H9 (cell line): Measurements from ENCODE around the gene LNPEP. TPM values are rescaled to one million over a fixed set of nuclear protein-coding genes. Genes with fewer than 3 reads are reported as not detected.

Experiments used
- DNase-seq: peaks from one replicate; pipeline ENCODE4 v3.0.0-alpha.2; 2017
- H2AFZ ChIP-seq: one replicate; pipeline ENCODE4 v1.6.1; 2013; ENCODE audit warnings: mild to moderate bottlenecking, low read length, control low read depth, moderate library complexity
- H2AK5ac ChIP-seq: 2 replicates; pipeline ENCODE4 v1.6.1; 2013; ENCODE audit warnings: low read length, control low read depth, mixed read lengths; ENCODE audit not compliant: insufficient read length
- H2BK120ac ChIP-seq: one replicate; pipeline ENCODE4 v1.6.1; 2013; ENCODE audit warnings: low read depth, mild to moderate bottlenecking, low read length, control low read depth, inconsistent platforms; ENCODE audit not compliant: poor library complexity, severe bottlenecking
- H2BK12ac ChIP-seq: 2 replicates; pipeline ENCODE4 v1.6.1; 2013; ENCODE audit warnings: low read length, control low read depth, mixed read lengths, low read depth; ENCODE audit not compliant: insufficient read length
- H2BK15ac ChIP-seq: 2 replicates; pipeline ENCODE4 v1.6.1; 2013; ENCODE audit warnings: low read depth, low read length, control low read depth
- H2BK20ac ChIP-seq: one replicate; pipeline ENCODE4 v1.6.1; 2013; ENCODE audit warnings: low read depth, mild to moderate bottlenecking, low read length, control low read depth, inconsistent platforms; ENCODE audit not compliant: poor library complexity, severe bottlenecking
- H2BK5ac ChIP-seq: 2 replicates; pipeline ENCODE4 v1.6.1; 2013; ENCODE audit warnings: low read length, control low read depth, mixed read lengths; ENCODE audit not compliant: insufficient read length
- H3K14ac ChIP-seq: 2 replicates; pipeline ENCODE4 v1.6.1; 2013; ENCODE audit warnings: low read length, control low read depth; ENCODE audit not compliant: insufficient read depth
- H3K18ac ChIP-seq: 2 replicates; pipeline ENCODE4 v1.6.1; 2013; ENCODE audit warnings: low read depth, mild to moderate bottlenecking, mixed read lengths, low read length, control low read depth; ENCODE audit not compliant: insufficient read length
- H3K23ac ChIP-seq: 2 replicates; pipeline ENCODE4 v1.6.1; 2013; ENCODE audit warnings: low read length, control low read depth, mixed read lengths, low read depth; ENCODE audit not compliant: insufficient read length
- H3K23me2 ChIP-seq: 2 replicates; pipeline ENCODE4 v1.6.1; 2013; ENCODE audit warnings: low read depth, mild to moderate bottlenecking, mixed read lengths, low read length, control low read depth; ENCODE audit not compliant: insufficient read length, poor library complexity, severe bottlenecking
- H3K27ac ChIP-seq: 2 replicates; pipeline ENCODE4 v1.5.1; 2013; ENCODE audit warnings: low read length, control low read depth, mixed read lengths, low read depth; ENCODE audit not compliant: insufficient read length
- H3K27me3 ChIP-seq: 2 replicates; pipeline ENCODE4 v1.6.1; 2013; ENCODE audit warnings: low read length, control low read depth, inconsistent platforms; ENCODE audit not compliant: insufficient read depth
- H3K4ac ChIP-seq: 2 replicates; pipeline ENCODE4 v1.6.1; 2013; ENCODE audit warnings: low read depth, mild to moderate bottlenecking, control low read depth, inconsistent platforms, low read length, moderate library complexity
- H3K4me1 ChIP-seq: 2 replicates; pipeline ENCODE4 v1.6.1; 2013; ENCODE audit warnings: low read length, control low read depth, inconsistent platforms; ENCODE audit not compliant: insufficient read depth
- H3K4me2 ChIP-seq: 2 replicates; pipeline ENCODE4 v1.6.1; 2013; ENCODE audit warnings: low read length, control low read depth, mixed read lengths; ENCODE audit not compliant: insufficient read length, insufficient read depth
- H3K56ac ChIP-seq: 2 replicates; pipeline ENCODE4 v1.6.1; 2013; ENCODE audit warnings: low read depth, mild to moderate bottlenecking, mixed read lengths, low read length, control low read depth; ENCODE audit not compliant: insufficient read length
- H3K79me1 ChIP-seq: 2 replicates; pipeline ENCODE4 v1.6.1; 2013; ENCODE audit warnings: low read depth, mild to moderate bottlenecking, moderate library complexity, low read length, control low read depth, inconsistent platforms; ENCODE audit not compliant: insufficient read depth, poor library complexity, severe bottlenecking
- H3K79me2 ChIP-seq: 2 replicates; pipeline ENCODE4 v1.6.1; 2013; ENCODE audit warnings: low read length, control low read depth, inconsistent platforms; ENCODE audit not compliant: insufficient read depth
- H3K9ac ChIP-seq: 2 replicates; pipeline ENCODE4 v1.6.1; 2013; ENCODE audit warnings: low read length, control low read depth, mixed read lengths; ENCODE audit not compliant: insufficient read length; ENCODE audit errors: extremely low read depth
- H3K9me3 ChIP-seq: one replicate; pipeline ENCODE4 v1.6.1; 2013; ENCODE audit warnings: low read depth, low read length, inconsistent platforms; ENCODE audit not compliant: control insufficient read depth
- H3T11ph ChIP-seq: one replicate; pipeline ENCODE4 v1.6.1; 2013; ENCODE audit warnings: mild to moderate bottlenecking, low read length, control low read depth, inconsistent platforms
- H4K20me1 ChIP-seq: one replicate; pipeline ENCODE4 v1.6.1; 2013; ENCODE audit not compliant: control insufficient read depth, insufficient read length, insufficient read depth
- H4K5ac ChIP-seq: 2 replicates; pipeline ENCODE4 v1.6.1; 2013; ENCODE audit warnings: low read depth, mild to moderate bottlenecking, mixed read lengths, low read length, control low read depth; ENCODE audit not compliant: insufficient read length
- H4K8ac ChIP-seq: replicated peaks from 2 replicates; pipeline ENCODE4 v1.6.1; 2013; ENCODE audit warnings: low read length, control low read depth, mixed read lengths, low read depth; ENCODE audit not compliant: insufficient read length
- H4K91ac ChIP-seq: 2 replicates; pipeline ENCODE4 v1.6.1; 2013; ENCODE audit warnings: low read depth, mild to moderate bottlenecking, moderate library complexity, mixed read lengths, low read length, control low read depth; ENCODE audit not compliant: insufficient read length
- H3K27ac Mint-ChIP-seq, 3 experiments: 2 replicates in 2 of 3; 3 replicates in 1 of 3; pipeline ENCODE4 v1.8.0; 2020 to 2021; ENCODE audit warnings: mixed read lengths in 3 of 3, mild to moderate bottlenecking in 1 of 3, moderate library complexity in 1 of 3
- H3K27me3 Mint-ChIP-seq: 2 replicates; pipeline ENCODE4 v1.8.0; 2021; ENCODE audit warnings: low read depth, mild to moderate bottlenecking, moderate library complexity, mixed read lengths
- H3K36me3 Mint-ChIP-seq, 3 experiments: 2 replicates in 2 of 3; 3 replicates in 1 of 3; pipeline ENCODE4 v1.8.0; 2020 to 2021; ENCODE audit warnings: low read depth in 3 of 3, mixed read lengths in 3 of 3; ENCODE audit not compliant: insufficient read depth in 1 of 3
- H3K4me1 Mint-ChIP-seq, 2 experiments: 2 replicates each; pipeline ENCODE4 v1.8.0; 2020; ENCODE audit warnings: mixed read lengths in 2 of 2
- H3K4me3 Mint-ChIP-seq, 2 experiments: 2 replicates in 1 of 2; 3 replicates in 1 of 2; pipeline ENCODE4 v1.8.0; 2020 to 2021; ENCODE audit warnings: mild to moderate bottlenecking in 2 of 2, mixed read lengths in 2 of 2, moderate library complexity in 1 of 2
- H3K9me3 Mint-ChIP-seq, 2 experiments: 2 replicates in 1 of 2; 3 replicates in 1 of 2; pipeline ENCODE4 v1.8.0; 2020; ENCODE audit warnings: mild to moderate bottlenecking in 2 of 2, mixed read lengths in 2 of 2, moderate library complexity in 1 of 2
- CTCF ChIP-seq: fragments of 200-600 bp; sonication (generic); conservative IDR thresholded peaks from 3 replicates; pipeline ENCODE4 v1.8.0; 2021; ENCODE audit warnings: antibody characterized with exemption, mild to moderate bottlenecking
- WGBS: extraction: QIAGEN DNeasy Blood & Tissue Kit; methylation state at CpG from one replicate; pipeline ENCODE4 v1.1.7; 2013; ENCODE audit warnings: missing lambda C conversion rate, low lambda C conversion rate, mixed read lengths; ENCODE audit not compliant: insufficient read length; ENCODE audit errors: extremely low coverage; 5-methylcytosine and 5-hydroxymethylcytosine counted together
- total RNA-seq: library from RNA; stranded (reverse); gene quantifications from 2 replicates; pipeline ENCODE4 v1.2.1, GENCODE V29; 2021

The LNPEP gene
- total RNA-seq, 1 experiment from 2014 or later: 4.1 TPM

DNA sequence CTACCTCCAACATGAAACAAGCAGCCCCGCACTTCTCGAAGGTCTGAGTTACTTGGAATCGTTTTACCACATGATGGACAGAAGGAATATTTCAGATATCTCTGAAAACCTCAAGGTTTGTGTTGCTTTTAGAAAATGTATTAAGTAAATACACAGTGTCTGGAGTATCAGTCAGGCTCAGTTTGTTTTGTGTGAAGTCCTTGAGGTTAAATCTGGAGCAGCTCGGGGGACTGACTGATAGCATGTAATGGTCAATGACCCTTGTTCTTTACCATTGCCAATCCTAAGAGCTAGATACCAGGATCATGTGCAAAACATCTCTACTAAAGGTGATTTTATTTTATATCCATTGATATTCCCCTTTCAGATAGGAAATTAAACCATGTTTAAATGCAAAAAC is 26.9 kb upstream of the LNPEP start:
- TF ChIP-seq CTCF: no peak
- H3K9ac ChIP-seq: no peak overlapping the region
- no peak overlapping the region for H4K5ac ChIP-seq
- Mint-ChIP-seq H3K4me1 (no peaks in the 10 kb centered on the region), H3K9me3 (no peaks in the 10 kb centered on the region), H3K36me3 (no peaks in the 10 kb centered on the region), H3K4me3 (no peak overlapping the region), H3K27ac (no peak overlapping the region), H3K27me3 (no peaks in the 10 kb centered on the region)
- H2BK12ac ChIP-seq: no peak overlapping the region
- H3K27ac ChIP-seq: no peak overlapping the region
- no peak overlapping the region for H2AK5ac ChIP-seq
- H2BK20ac ChIP-seq: no peak overlapping the region
- no peak overlapping the region for H2BK15ac ChIP-seq
- no peak overlapping the region for H2BK120ac ChIP-seq
- no peak overlapping the region for H3K4ac ChIP-seq
- WGBS: no CpG with 5 or more reads among the region's 4 CpGs
- H3K9me3 ChIP-seq: no peaks in the 10 kb centered on the region
- H3K4me2 ChIP-seq: no peak overlapping the region
- no peaks in the 10 kb centered on the region for H3K79me2 ChIP-seq
- H3K79me1 ChIP-seq: no peaks in the 10 kb centered on the region
- no peak overlapping the region for H4K91ac ChIP-seq
- DNase-seq: no peak
- no peak overlapping the region for H3K14ac ChIP-seq
- H3T11ph ChIP-seq: no peak overlapping the region
- no peaks in the 10 kb centered on the region for H3K23me2 ChIP-seq
- no peak overlapping the region for H3K56ac ChIP-seq
- H4K8ac ChIP-seq: no peak overlapping the region
- H2AFZ ChIP-seq: no peak overlapping the region
- no peaks in the 10 kb centered on the region for H3K4me1 ChIP-seq
- H3K18ac ChIP-seq: no peak overlapping the region
- H2BK5ac ChIP-seq: no peak overlapping the region
- no peaks in the 10 kb centered on the region for H3K27me3 ChIP-seq
- no peaks in the 10 kb centered on the region for H4K20me1 ChIP-seq
- no peak overlapping the region for H3K23ac ChIP-seq
